LNCaP clone FGC (cell line): ENCODE results near the gene GPR89B.
A peak's percentile ranks its signal among the peaks of the same experiment; 100 is the strongest.
"Not testable (repeated sequence)": the region's sequence is repeated elsewhere in the genome, so short reads cannot be mapped to it uniquely, and the experiment has no call there.

Experiments used
- DNase-seq: peaks from one replicate; pipeline ENCODE4 v3.0.0-alpha.2; 2011; ENCODE audit warnings: low read depth
- H3K4me3 ChIP-seq: 2 replicates; pipeline ENCODE4 v1.5.1; 2011; ENCODE audit warnings: mild to moderate bottlenecking, low read depth, low read length, control low read depth

Gene GPR89B

GRCh38 chr1:148037850-148038461 lies 109.7 kb downstream of the GPR89B start:
- DNase-seq, result not testable (repeated sequence)
- H3K4me3 ChIP-seq, result peak overlapping the region; percentile 38

DNA sequence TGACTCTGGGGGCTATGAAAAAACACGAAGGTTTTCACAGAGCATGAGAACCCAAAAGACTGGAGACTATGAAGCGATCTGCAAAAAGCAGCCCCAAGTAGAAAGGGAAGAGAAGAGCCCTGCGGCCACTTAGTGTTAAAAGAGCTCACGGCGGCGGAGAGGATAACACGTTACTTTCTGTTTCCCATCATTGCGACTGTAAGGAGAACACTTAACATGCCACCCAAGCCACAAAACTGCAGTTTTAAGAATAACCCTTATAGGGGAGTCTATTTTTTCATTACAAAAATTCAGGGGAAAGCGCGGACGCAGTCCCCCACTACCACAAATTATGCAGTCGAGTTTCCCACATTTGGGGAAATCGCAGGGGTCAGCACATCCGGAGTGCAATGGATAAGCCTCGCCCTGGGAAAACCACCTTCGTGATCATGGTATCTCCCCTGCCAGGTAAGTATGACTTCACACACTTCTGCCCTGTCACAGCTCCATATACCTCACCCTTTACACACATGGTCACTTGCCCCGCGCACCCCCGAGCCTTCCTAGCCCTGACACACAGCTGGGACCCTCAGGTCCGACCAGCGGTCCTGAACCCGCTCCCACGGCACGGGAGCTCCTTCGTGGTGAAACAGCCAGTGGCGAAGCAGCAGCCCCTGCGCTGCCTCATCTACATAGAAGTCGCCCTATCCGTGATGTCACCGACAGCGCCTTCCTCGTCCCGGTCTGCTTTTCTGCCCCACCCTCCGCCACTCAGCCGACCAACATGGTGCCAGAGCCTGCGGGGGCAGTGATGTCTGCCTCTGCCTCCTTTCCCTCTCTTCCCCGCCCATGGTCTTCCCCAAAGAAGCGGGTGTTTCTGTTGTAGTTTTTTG lies 110.5 kb downstream of the GPR89B start:
- peak overlapping the region; percentile 38 for H3K4me3 ChIP-seq
- peak; percentile 90 for DNase-seq
